RWPE2 (cell line): Measurements from ENCODE around the gene GAREM1.

ENCODE experiments used
- ATAC-seq: fragments of 200-7000 bp; cut with Tn5 transposase; 3 replicates; pipeline ENCODE4 v1.9.1; 2021; ENCODE audit warnings: low read depth
- DNase-seq: peaks from one replicate; pipeline ENCODE4 v3.0.0-alpha.2; 2020; ENCODE audit warnings: low spot score
- H3K27ac ChIP-seq: fragments of 450-650 bp; 2 replicates; pipeline ENCODE4 v1.5.1; 2017; ENCODE audit warnings: mild to moderate bottlenecking; ENCODE audit not compliant: poor library complexity, severe bottlenecking
- H3K27me3 ChIP-seq: fragments of 250-450 bp; sonication (Bioruptor Pico); 2 replicates; pipeline ENCODE4 v1.5.1; 2021; ENCODE audit warnings: mild to moderate bottlenecking, moderate library complexity; ENCODE audit not compliant: insufficient read depth, poor library complexity, severe bottlenecking
- H3K36me3 ChIP-seq: fragments of 250-450 bp; sonication (Bioruptor Pico); 2 replicates; pipeline ENCODE4 v1.5.1; 2020; ENCODE audit warnings: low read depth, mild to moderate bottlenecking, moderate library complexity
- H3K4me1 ChIP-seq: fragments of 250-450 bp; sonication (Bioruptor Pico); 2 replicates; pipeline ENCODE4 v1.5.1; 2021; ENCODE audit warnings: mild to moderate bottlenecking, moderate library complexity; ENCODE audit not compliant: insufficient read depth, poor library complexity, severe bottlenecking
- H3K4me3 ChIP-seq: fragments of 250-450 bp; sonication (Bioruptor Pico); 2 replicates; pipeline ENCODE4 v1.5.1; 2021; ENCODE audit warnings: mild to moderate bottlenecking, moderate library complexity; ENCODE audit not compliant: severe bottlenecking
- H3K9me3 ChIP-seq: fragments of 250-450 bp; sonication (Bioruptor Pico); 2 replicates; pipeline ENCODE4 v1.5.1; 2021; ENCODE audit warnings: mild to moderate bottlenecking, moderate library complexity; ENCODE audit not compliant: severe bottlenecking
- TF ChIP-seq, protein P1 (sequence below): fragments of 450-650 bp; IDR thresholded peaks from one replicate; pipeline ENCODE4 v1.5.1; 2017; ENCODE audit warnings: mild to moderate bottlenecking, moderate library complexity; ENCODE audit not compliant: poor library complexity, severe bottlenecking

The GAREM1 gene

GRCh38 chr18:32332708-32333107 lies 138.0 kb downstream of the GAREM1 start:
- Histone ChIP-seq H3K36me3 (no peaks in the 10 kb centered on the region), H3K27me3 (no peaks in the 10 kb centered on the region), H3K4me1 (no peaks in the 10 kb centered on the region), H3K27ac (no peak overlapping the region), H3K9me3 (no peaks in the 10 kb centered on the region), H3K4me3 (no peak overlapping the region)
- ATAC-seq: no peak
- DNase-seq: no peak
- TF ChIP-seq, protein P1, sequence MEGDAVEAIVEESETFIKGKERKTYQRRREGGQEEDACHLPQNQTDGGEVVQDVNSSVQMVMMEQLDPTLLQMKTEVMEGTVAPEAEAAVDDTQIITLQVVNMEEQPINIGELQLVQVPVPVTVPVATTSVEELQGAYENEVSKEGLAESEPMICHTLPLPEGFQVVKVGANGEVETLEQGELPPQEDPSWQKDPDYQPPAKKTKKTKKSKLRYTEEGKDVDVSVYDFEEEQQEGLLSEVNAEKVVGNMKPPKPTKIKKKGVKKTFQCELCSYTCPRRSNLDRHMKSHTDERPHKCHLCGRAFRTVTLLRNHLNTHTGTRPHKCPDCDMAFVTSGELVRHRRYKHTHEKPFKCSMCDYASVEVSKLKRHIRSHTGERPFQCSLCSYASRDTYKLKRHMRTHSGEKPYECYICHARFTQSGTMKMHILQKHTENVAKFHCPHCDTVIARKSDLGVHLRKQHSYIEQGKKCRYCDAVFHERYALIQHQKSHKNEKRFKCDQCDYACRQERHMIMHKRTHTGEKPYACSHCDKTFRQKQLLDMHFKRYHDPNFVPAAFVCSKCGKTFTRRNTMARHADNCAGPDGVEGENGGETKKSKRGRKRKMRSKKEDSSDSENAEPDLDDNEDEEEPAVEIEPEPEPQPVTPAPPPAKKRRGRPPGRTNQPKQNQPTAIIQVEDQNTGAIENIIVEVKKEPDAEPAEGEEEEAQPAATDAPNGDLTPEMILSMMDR: no peak

- H3K27ac ChIP-seq: no peak overlapping the region
- no peaks in the 10 kb centered on the region for H3K9me3 ChIP-seq
- DNase-seq (no peak), ATAC-seq (no peak)
- TF ChIP-seq, protein P1: no peak
- H3K27me3 ChIP-seq: no peaks in the 10 kb centered on the region
- no peak overlapping the region for H3K4me3 ChIP-seq
- H3K4me1 ChIP-seq: no peaks in the 10 kb centered on the region
- no peaks in the 10 kb centered on the region for H3K36me3 ChIP-seq
Observed at GRCh38 chr18:32328974-32329373, 141.7 kb downstream of the GAREM1 start.

DNA sequence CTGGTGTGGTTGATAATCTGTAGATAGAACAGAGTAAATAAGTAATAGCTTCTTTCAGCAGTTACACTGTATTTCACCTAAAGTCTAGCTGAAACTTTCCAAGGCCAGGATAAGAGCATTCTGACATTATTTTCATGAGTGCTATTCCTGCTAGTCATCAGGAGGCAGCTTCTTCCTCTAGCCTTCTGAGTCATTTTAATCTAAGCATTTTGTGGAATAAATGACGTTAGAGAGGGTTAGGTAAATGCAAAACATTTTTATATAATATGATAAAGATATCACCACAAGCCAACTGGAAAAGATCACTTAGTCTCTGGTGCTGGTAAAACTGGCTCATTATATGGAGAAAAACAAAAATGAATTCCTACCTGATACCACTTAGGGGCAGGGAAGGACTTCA lies 142.3 kb downstream of the GAREM1 start:
- DNase-seq (no peak), ATAC-seq (no peak; the same call in 2 of the 3 replicates)
- H3K4me3 ChIP-seq: no peak overlapping the region
- H3K4me1 ChIP-seq: no peaks in the 10 kb centered on the region
- no peaks in the 10 kb centered on the region for H3K9me3 ChIP-seq
- no peaks in the 10 kb centered on the region for H3K36me3 ChIP-seq
- TF ChIP-seq, protein P1: peak; percentile 26
- H3K27me3 ChIP-seq: no peaks in the 10 kb centered on the region
- H3K27ac ChIP-seq: no peak overlapping the region

DNA sequence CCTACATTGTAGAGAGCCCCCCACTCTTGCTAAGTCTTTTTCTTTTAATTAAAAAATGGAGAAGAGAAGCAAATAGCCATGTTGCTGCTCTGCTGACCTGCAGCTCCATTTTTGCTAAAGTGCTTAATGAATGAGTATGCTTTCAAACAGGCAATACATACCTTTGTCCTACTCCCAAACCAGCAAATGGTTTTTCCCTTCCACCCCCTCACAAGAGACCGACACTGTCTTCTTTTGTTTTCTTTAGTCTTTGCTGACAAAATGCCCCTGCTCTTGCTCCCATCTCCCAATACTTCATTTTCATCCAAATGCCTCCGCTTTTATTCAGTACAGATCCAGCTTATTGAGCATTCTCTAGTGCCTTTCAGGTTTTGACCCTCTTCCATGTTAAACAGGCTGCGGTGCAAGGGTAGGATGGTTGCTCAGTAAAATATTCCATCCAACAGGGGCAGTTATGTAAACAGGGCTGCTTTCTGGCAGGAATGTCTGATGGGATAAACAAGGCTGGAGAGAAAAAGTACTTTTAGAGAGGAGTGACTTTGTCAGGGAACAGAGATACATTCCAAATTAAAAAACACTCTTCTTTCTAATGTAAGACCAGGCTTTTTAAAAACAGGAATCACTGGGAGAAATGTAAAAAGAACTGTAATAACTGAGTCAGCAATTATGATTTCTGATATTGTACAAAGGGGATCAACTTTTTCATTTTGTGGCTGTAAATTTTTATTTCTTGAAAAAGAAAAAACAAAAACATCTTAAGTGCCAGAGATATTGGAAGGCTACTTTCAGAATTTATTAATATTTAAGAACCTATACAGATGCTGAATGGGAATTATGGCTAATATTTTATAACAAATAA lies 144.0 kb downstream of the GAREM1 start:
- H3K9me3 ChIP-seq: no peaks in the 10 kb centered on the region
- ATAC-seq (no peak), DNase-seq (no peak)
- TF ChIP-seq, protein P1: no peak
- H3K4me1 ChIP-seq: no peaks in the 10 kb centered on the region
- H3K36me3 ChIP-seq: no peaks in the 10 kb centered on the region
- H3K4me3 ChIP-seq: no peak overlapping the region
- no peak overlapping the region for H3K27ac ChIP-seq
- no peaks in the 10 kb centered on the region for H3K27me3 ChIP-seq

- Histone ChIP-seq H3K9me3 (no peaks in the 10 kb centered on the region), H3K4me1 (no peaks in the 10 kb centered on the region), H3K36me3 (no peaks in the 10 kb centered on the region), H3K27me3 (no peaks in the 10 kb centered on the region), H3K27ac (no peak overlapping the region), H3K4me3 (no peak overlapping the region)
- DNase-seq: no peak
- TF ChIP-seq, protein P1: no peak
- ATAC-seq: no peak
Observed at GRCh38 chr18:32324181-32324580, 146.5 kb downstream of the GAREM1 start.
